DND-41 (cell line): ENCODE results near the gene DGKA.

Experiments used
- ATAC-seq: fragments of 200-7000 bp; cut with Tn5 transposase; 3 replicates; pipeline ENCODE4 v1.9.1; 2021; ENCODE audit warnings: low read depth; ENCODE audit not compliant: insufficient read depth
- DNase-seq: peaks from one replicate; pipeline ENCODE4 v3.0.0-alpha.2; 2020
- H2AFZ ChIP-seq: 2 replicates; pipeline ENCODE4 v1.6.0; 2012; ENCODE audit warnings: low read depth, low read length
- H3K27ac ChIP-seq: 2 replicates; pipeline ENCODE4 v1.5.1; 2012; ENCODE audit warnings: low read length, inconsistent platforms
- H3K27me3 ChIP-seq: fragments of 200-600 bp; sonication (generic); 2 replicates; pipeline ENCODE4 v1.6.0; 2012; ENCODE audit warnings: low read length, mild to moderate bottlenecking, inconsistent platforms; ENCODE audit not compliant: insufficient read depth, poor library complexity
- H3K36me3 ChIP-seq: 2 replicates; pipeline ENCODE4 v1.5.1; 2012; ENCODE audit warnings: low read length, inconsistent platforms; ENCODE audit not compliant: insufficient read depth
- H3K4me1 ChIP-seq: 2 replicates; pipeline ENCODE4 v1.5.1; 2012; ENCODE audit warnings: mild to moderate bottlenecking, low read length; ENCODE audit not compliant: insufficient read depth
- H3K4me2 ChIP-seq: 2 replicates; pipeline ENCODE4 v1.6.0; 2012; ENCODE audit warnings: mild to moderate bottlenecking, moderate library complexity, low read length, inconsistent platforms; ENCODE audit not compliant: insufficient read depth
- H3K4me3 ChIP-seq, 2 experiments: fragments of 200-600 bp in 1 of 2; shearing (Covaris generic) in 1 of 2; 2 replicates each; pipeline ENCODE4 v1.5.1; 2012 to 2016; ENCODE audit warnings: inconsistent platforms in 2 of 2, low read length in 2 of 2, mild to moderate bottlenecking in 2 of 2, low read depth in 1 of 2, moderate library complexity in 1 of 2
- H3K79me2 ChIP-seq: 2 replicates; pipeline ENCODE4 v1.6.0; 2012; ENCODE audit warnings: low read length, inconsistent platforms; ENCODE audit not compliant: insufficient read depth
- H3K9ac ChIP-seq: 2 replicates; pipeline ENCODE4 v1.6.0; 2012; ENCODE audit warnings: low read depth, mild to moderate bottlenecking, inconsistent platforms, low read length, moderate library complexity
- H3K9me3 ChIP-seq: 2 replicates; pipeline ENCODE4 v1.5.1; 2012; ENCODE audit warnings: low read length, moderate library complexity, mild to moderate bottlenecking, inconsistent platforms; ENCODE audit not compliant: insufficient read depth, severe bottlenecking
- H4K20me1 ChIP-seq: 2 replicates; pipeline ENCODE4 v1.6.0; 2012; ENCODE audit warnings: low read length; ENCODE audit not compliant: insufficient read depth
- CTCF ChIP-seq: IDR thresholded peaks from 2 replicates; pipeline ENCODE4 v1.5.1; 2012; ENCODE audit warnings: borderline replicate concordance, low read length, moderate library complexity, mild to moderate bottlenecking; ENCODE audit not compliant: poor library complexity, severe bottlenecking; ENCODE audit errors: extremely low read depth
- EZH2 ChIP-seq: IDR thresholded peaks from 3 replicates; pipeline ENCODE4 v1.6.1; 2012; ENCODE audit warnings: borderline replicate concordance, low read depth, mild to moderate bottlenecking, moderate library complexity, low read length, inconsistent platforms; ENCODE audit not compliant: severe bottlenecking

Gene DGKA

GRCh38 chr12:55966408-55967281 lies 35.7 kb downstream of the DGKA start, which contains the start of gene CDK2:
Gene CDK2, plus strand, starts transcription at chr12:55966830. Its CDS starts 179 bp downstream, at chr12:55967009.
- Histone ChIP-seq H3K9ac (peak within 1 kb of the TSS; percentile 80), H3K27me3 (no peaks in the 10 kb centered on the region), H2AFZ (peak within 1 kb of the TSS; percentile 97), H3K36me3 (peaks cover 38% of the 10 kb centered on the region), H3K27ac (peak within 1 kb of the TSS; percentile 84), H3K79me2 (peaks cover 34% of the 10 kb centered on the region), H3K4me1 (peaks cover 53% of the 10 kb centered on the region), H4K20me1 (no peaks in the 10 kb centered on the region), H3K9me3 (no peaks in the 10 kb centered on the region), H3K4me3 (peak within 1 kb of the TSS; percentile 86 to 88), H3K4me2 (peak within 1 kb of the TSS; percentile 85)
- TF ChIP-seq EZH2 (no peak), CTCF (no peak)
- DNase-seq (peak; percentile 95), ATAC-seq (peak; percentile 94)

GRCh38 chr12:55969356-55969755 lies 38.4 kb downstream of the DGKA start:
- Histone ChIP-seq H3K4me1 (peaks cover 67% of the 10 kb centered on the region), H2AFZ (no peak overlapping the region), H4K20me1 (no peaks in the 10 kb centered on the region), H3K9ac (no peak overlapping the region; the same call in 1 of the 2 replicates), H3K79me2 (peaks cover 45% of the 10 kb centered on the region), H3K27me3 (no peaks in the 10 kb centered on the region), H3K27ac (no peak overlapping the region), H3K4me3 (no peak overlapping the region), H3K4me2 (peak overlapping the region; percentile 85; the same call in 1 of the 2 replicates), H3K36me3 (peaks cover 44% of the 10 kb centered on the region), H3K9me3 (no peaks in the 10 kb centered on the region)
- ATAC-seq (no peak), DNase-seq (no peak)
- TF ChIP-seq EZH2 (no peak), CTCF (no peak)

- Histone ChIP-seq H3K36me3 (peaks cover 44% of the 10 kb centered on the region), H3K9me3 (no peaks in the 10 kb centered on the region), H3K27ac (no peak overlapping the region), H3K27me3 (no peaks in the 10 kb centered on the region), H3K4me1 (peaks cover 76% of the 10 kb centered on the region), H4K20me1 (no peaks in the 10 kb centered on the region), H3K4me2 (no peak overlapping the region), H3K79me2 (peaks cover 58% of the 10 kb centered on the region), H3K9ac (no peak overlapping the region), H3K4me3 (no peak overlapping the region), H2AFZ (no peak overlapping the region)
- ATAC-seq (no peak), DNase-seq (no peak)
- TF ChIP-seq EZH2 (no peak), CTCF (no peak)
These were observed 39.8 kb downstream of the DGKA start for GRCh38 chr12:55970775-55971174.
